ENCODE data around the gene SLC14A1. TPM values are rescaled to one million over a fixed set of nuclear protein-coding genes. Genes with fewer than 3 reads are reported as not detected.

SLC14A1 gene
- total and polyA plus RNA-seq, 2 donors (not counting 1 experiment from before 2014, with no cell fraction given) = 5.8 to 6.4 TPM

GRCh38 chr18:45684341-45685115 is 39.5 kb upstream of the SLC14A1 start:
- no peaks in the 10 kb centered on the region for H3K27me3 Mint-ChIP-seq
- H3K27ac Mint-ChIP-seq = no peak overlapping the region

More at GRCh38 chr18:45684341-45685115, 39.5 kb upstream of the SLC14A1 start:
- Histone ChIP-seq H3K27ac (ENCODE audit: low read length in 2 of 2) (no peak overlapping the region), H3K27me3 (replicated peaks in 1 of 4; ENCODE audit: control extremely low read depth in 1 of 4, control insufficient read depth in 3 of 4, insufficient read depth in 4 of 4, low read length in 3 of 4) (no peaks in the 10 kb centered on the region), H3K36me3 (replicated peaks in 1 of 2; ENCODE audit: control extremely low read depth in 1 of 2, control insufficient read depth in 1 of 2, extremely low read depth in 1 of 2, insufficient read depth in 2 of 2, low read length in 1 of 2) (no peaks in the 10 kb centered on the region), H3K79me2 (ENCODE audit: control insufficient read depth, insufficient read depth, low read length) (no peaks in the 10 kb centered on the region), H3K9me3 (ENCODE audit: control extremely low read depth in 1 of 3, control insufficient read depth in 2 of 3, insufficient read depth in 1 of 3, low read length in 2 of 3) (no peaks in the 10 kb centered on the region), H3K4me3 (ENCODE audit: control extremely low read depth in 1 of 5, extremely low read depth in 1 of 5, insufficient read depth in 1 of 5, low read depth in 2 of 5, low read length in 4 of 5) (no peak overlapping the region), H4K20me1 (ENCODE audit: control insufficient read depth, insufficient read depth, low read length, poor library complexity, severe bottlenecking) (no peaks in the 10 kb centered on the region), H3K4me2 (replicated peaks; ENCODE audit: low read depth, low read length, poor library complexity, severe bottlenecking) (no peak overlapping the region), H3K9ac (ENCODE audit: low read length) (no peak overlapping the region), H2AFZ (ENCODE audit: insufficient read depth, low read depth, low read length, poor library complexity, severe bottlenecking) (no peak overlapping the region), H3K4me1 (ENCODE audit: control insufficient read depth in 2 of 2, insufficient read depth in 2 of 2, low read length in 2 of 2) (peaks cover 34 to 40% of the 10 kb centered on the region in 2 donors)
- no peak overlapping the region for H3K4me3 Mint-ChIP-seq
- CTCF ChIA-PET = interaction anchor here (1.3 to 22.4 kb wide), 3 partner anchors 12 to 194 kb away, joined by 3 to 317 read pairs (median 139); no protein-coding TSS in a partner anchor
- TF ChIP-seq EZH2 (IDR thresholded peaks at IDR 0.05; ENCODE audit: borderline replicate concordance, insufficient read depth, low read depth, low read length, poor library complexity, severe bottlenecking) = no peak
- TF ChIP-seq, protein P1, sequence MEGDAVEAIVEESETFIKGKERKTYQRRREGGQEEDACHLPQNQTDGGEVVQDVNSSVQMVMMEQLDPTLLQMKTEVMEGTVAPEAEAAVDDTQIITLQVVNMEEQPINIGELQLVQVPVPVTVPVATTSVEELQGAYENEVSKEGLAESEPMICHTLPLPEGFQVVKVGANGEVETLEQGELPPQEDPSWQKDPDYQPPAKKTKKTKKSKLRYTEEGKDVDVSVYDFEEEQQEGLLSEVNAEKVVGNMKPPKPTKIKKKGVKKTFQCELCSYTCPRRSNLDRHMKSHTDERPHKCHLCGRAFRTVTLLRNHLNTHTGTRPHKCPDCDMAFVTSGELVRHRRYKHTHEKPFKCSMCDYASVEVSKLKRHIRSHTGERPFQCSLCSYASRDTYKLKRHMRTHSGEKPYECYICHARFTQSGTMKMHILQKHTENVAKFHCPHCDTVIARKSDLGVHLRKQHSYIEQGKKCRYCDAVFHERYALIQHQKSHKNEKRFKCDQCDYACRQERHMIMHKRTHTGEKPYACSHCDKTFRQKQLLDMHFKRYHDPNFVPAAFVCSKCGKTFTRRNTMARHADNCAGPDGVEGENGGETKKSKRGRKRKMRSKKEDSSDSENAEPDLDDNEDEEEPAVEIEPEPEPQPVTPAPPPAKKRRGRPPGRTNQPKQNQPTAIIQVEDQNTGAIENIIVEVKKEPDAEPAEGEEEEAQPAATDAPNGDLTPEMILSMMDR (IDR thresholded peaks at IDR 0.05) = no peak
- intact Hi-C loops (cut with micrococcal nuclease) = loop anchor here (5.0 kb wide), 1 partner anchor 488 kb away; a partner anchor contains a TSS
- H3K9me3 Mint-ChIP-seq (ENCODE audit: insufficient read depth) = no peaks in the 10 kb centered on the region
- POLR2A ChIA-PET = no interaction called here
- WGBS (ENCODE audit: insufficient coverage) = 100% methylated on average over 1 of the region's 5 CpGs
- H3K4me1 Mint-ChIP-seq = peaks cover 36% of the 10 kb centered on the region
- DNase-seq = no peak
- ATAC-seq (ENCODE audit: low read depth) = no peak
